H1 (cell line): ENCODE results near the gene MIS18A. TPM values are rescaled to one million over a fixed set of nuclear protein-coding genes. Genes with fewer than 3 reads are reported as not detected.

Experiments
- CTCF ChIA-PET: fragments of 300-600 bp; sonication (Branson Sonifier 250); formaldehyde crosslinking; loops from one replicate; lab custom pipeline; 2021; ENCODE audit not compliant: partially characterized antibody; lab: Charles Lee
- POLR2A ChIA-PET: fragments of 300-600 bp; sonication (Branson Sonifier 250); formaldehyde crosslinking; loops from one replicate; lab custom pipeline; 2021; ENCODE audit warnings: inconsistent platforms; ENCODE audit not compliant: partially characterized antibody; lab: Charles Lee
- DNase-seq, 2 experiments: peaks; one replicate each; pipeline versions ENCODE4 v3.0.0 to v3.0.0-alpha.2; 2010 to 2022; ENCODE audit warnings: low spot score in 2 of 2, low read depth in 1 of 2, mixed read lengths in 1 of 2
- FAIRE-seq: peaks from 2 replicates; lab custom pipeline; 2011; peaks lifted over from hg19 to GRCh38; lab: Jason Lieb, UNC
- H2AFZ ChIP-seq: 2 replicates; pipeline ENCODE4 v1.8.1; 2012; ENCODE audit warnings: low read length, inconsistent platforms
- H2AK5ac ChIP-seq: 2 replicates; pipeline ENCODE4 v1.6.1; 2013; ENCODE audit warnings: low read depth, low read length
- H2BK120ac ChIP-seq: replicated peaks from 2 replicates; pipeline ENCODE3; 2013; ENCODE audit warnings: low read depth, low read length, inconsistent platforms
- H2BK12ac ChIP-seq: 2 replicates; pipeline ENCODE4 v1.6.1; 2013; ENCODE audit warnings: low read depth, low read length
- H2BK15ac ChIP-seq: 2 replicates; pipeline ENCODE4 v1.6.1; 2013; ENCODE audit warnings: low read length
- H2BK20ac ChIP-seq: 2 replicates; pipeline ENCODE4 v1.6.1; 2013; ENCODE audit warnings: low read length
- H2BK5ac ChIP-seq: 2 replicates; pipeline ENCODE4 v1.6.1; 2013; ENCODE audit warnings: low read depth, low read length
- H3K14ac ChIP-seq: 2 replicates; pipeline ENCODE4 v1.6.1; 2013; ENCODE audit warnings: inconsistent platforms; ENCODE audit not compliant: insufficient read length
- H3K18ac ChIP-seq: 2 replicates; pipeline ENCODE4 v1.6.1; 2013; ENCODE audit warnings: low read length; ENCODE audit errors: extremely low read depth
- H3K23ac ChIP-seq: 2 replicates; pipeline ENCODE4 v1.6.1; 2013; ENCODE audit warnings: inconsistent platforms; ENCODE audit not compliant: insufficient read length
- H3K23me2 ChIP-seq: 2 replicates; pipeline ENCODE4 v1.6.1; 2013; ENCODE audit warnings: low read depth, low read length
- H3K27ac ChIP-seq: 2 replicates; pipeline ENCODE4 v1.6.1; 2011; ENCODE audit warnings: low read depth, low read length, inconsistent platforms
- H3K27me3 ChIP-seq, 4 experiments: replicated peaks in 1 of 4; 1 replicate in 1 of 4; 2 replicates in 3 of 4; pipeline versions ENCODE4 v1.6.1 to v1.8.1; 2011 to 2013; ENCODE audit warnings: low read length in 3 of 4, mild to moderate bottlenecking in 3 of 4, inconsistent platforms in 2 of 4, mixed read lengths in 2 of 4, moderate library complexity in 1 of 4; ENCODE audit not compliant: control insufficient read depth in 3 of 4, insufficient read depth in 3 of 4; ENCODE audit errors: extremely low read depth in 1 of 4
- H3K36me3 ChIP-seq, 4 experiments: 2 replicates each; pipeline versions ENCODE4 v1.6.1 to v1.8.1; 2011 to 2013; ENCODE audit warnings: mild to moderate bottlenecking in 4 of 4, low read length in 3 of 4, moderate library complexity in 2 of 4, control low read depth in 1 of 4, inconsistent platforms in 1 of 4; ENCODE audit not compliant: insufficient read depth in 4 of 4, control insufficient read depth in 2 of 4
- H3K4ac ChIP-seq: replicated peaks from 2 replicates; pipeline ENCODE3; 2013; ENCODE audit warnings: low read length, low read depth, mixed read lengths, inconsistent platforms; ENCODE audit not compliant: insufficient read length
- H3K4me1 ChIP-seq, 4 experiments: replicated peaks in 1 of 4; 1 replicate in 1 of 4; 2 replicates in 3 of 4; pipeline versions ENCODE4 v1.6.1 to v1.8.1; 2011 to 2013; ENCODE audit warnings: low read length in 3 of 4, inconsistent platforms in 2 of 4, mixed read lengths in 1 of 4; ENCODE audit not compliant: insufficient read depth in 4 of 4, control insufficient read depth in 3 of 4
- H3K4me2 ChIP-seq, 2 experiments: 2 replicates each; pipeline versions ENCODE4 v1.6.1 to v1.8.1; 2011 to 2013; ENCODE audit warnings: low read depth in 2 of 2, low read length in 2 of 2, control low read depth in 1 of 2, inconsistent platforms in 1 of 2, mild to moderate bottlenecking in 1 of 2; ENCODE audit not compliant: insufficient read depth in 1 of 2
- H3K4me3 ChIP-seq, 4 experiments: fragments of 200-600, 300-600 bp in 1 of 4; sonication (generic), shearing (Covaris generic), sonication (Bioruptor Twin) in 1 of 4; 2 replicates each; pipeline versions ENCODE4 v1.5.1 to v1.8.1; 2011 to 2016; ENCODE audit warnings: low read length in 4 of 4, low read depth in 3 of 4, control low read depth in 2 of 4, inconsistent platforms in 2 of 4, mild to moderate bottlenecking in 2 of 4, mixed read lengths in 1 of 4, moderate library complexity in 1 of 4; ENCODE audit not compliant: insufficient read depth in 2 of 4; ENCODE audit errors: extremely low read depth in 1 of 4
- H3K56ac ChIP-seq: replicated peaks from 2 replicates; pipeline ENCODE3; 2013; ENCODE audit warnings: low read depth, mild to moderate bottlenecking, mixed read lengths, low read length, inconsistent platforms; ENCODE audit not compliant: insufficient read length
- H3K79me1 ChIP-seq: 2 replicates; pipeline ENCODE4 v1.6.1; 2013; ENCODE audit warnings: low read depth, low read length, control low read depth
- H3K79me2 ChIP-seq, 2 experiments: 2 replicates each; pipeline versions ENCODE4 v1.6.1 to v1.8.1; 2012 to 2013; ENCODE audit warnings: low read length in 2 of 2, mild to moderate bottlenecking in 2 of 2, inconsistent platforms in 1 of 2; ENCODE audit not compliant: insufficient read depth in 2 of 2, control insufficient read depth in 1 of 2
- H3K9ac ChIP-seq, 4 experiments: replicated peaks in 1 of 4; 1 replicate in 1 of 4; 2 replicates in 3 of 4; pipeline versions ENCODE4 v1.6.1 to v1.8.1; 2011 to 2013; ENCODE audit warnings: low read depth in 3 of 4, low read length in 3 of 4, control low read depth in 2 of 4, mild to moderate bottlenecking in 2 of 4, moderate library complexity in 2 of 4, inconsistent platforms in 1 of 4; ENCODE audit errors: extremely low read depth in 1 of 4
- H3K9me3 ChIP-seq, 2 experiments: 2 replicates each; pipeline versions ENCODE4 v1.6.1 to v1.8.1; 2012 to 2013; ENCODE audit warnings: mild to moderate bottlenecking in 2 of 2, moderate library complexity in 2 of 2, control low read depth in 1 of 2, inconsistent platforms in 1 of 2, low read depth in 1 of 2, low read length in 1 of 2, mixed read lengths in 1 of 2; ENCODE audit not compliant: insufficient read depth in 2 of 2
- H4K20me1 ChIP-seq, 2 experiments: replicated peaks in 1 of 2; 2 replicates each; pipeline versions ENCODE3 to v1.8.1; 2011 to 2013; ENCODE audit warnings: inconsistent platforms in 2 of 2, low read length in 2 of 2, mild to moderate bottlenecking in 1 of 2; ENCODE audit not compliant: insufficient read depth in 2 of 2, control insufficient read depth in 1 of 2
- H4K5ac ChIP-seq: 2 replicates; pipeline ENCODE4 v1.6.1; 2013; ENCODE audit warnings: low read length, low read depth, mixed read lengths, inconsistent platforms; ENCODE audit not compliant: insufficient read length
- H4K8ac ChIP-seq: 2 replicates; pipeline ENCODE4 v1.8.0; 2013; ENCODE audit warnings: mild to moderate bottlenecking, moderate library complexity, low read length, inconsistent platforms; ENCODE audit not compliant: insufficient read depth; ENCODE audit errors: extremely low read depth
- H4K91ac ChIP-seq: replicated peaks from 2 replicates; pipeline ENCODE3; 2013; ENCODE audit warnings: low read length, mixed read lengths, inconsistent platforms; ENCODE audit not compliant: insufficient read length
- PHF8 ChIP-seq: fragments of 200-600 bp; sonication (generic); conservative IDR thresholded peaks from 2 replicates; pipeline ENCODE4 v1.7.1; 2012; ENCODE audit warnings: low read depth, mild to moderate bottlenecking, inconsistent platforms, low read length, moderate library complexity
- POLR2A ChIP-seq, 2 experiments: IDR thresholded peaks; 1 replicate in 1 of 2; 2 replicates in 1 of 2; pipeline ENCODE4 v1.6.1; 2011; ENCODE audit warnings: low read depth in 2 of 2, low read length in 2 of 2, mild to moderate bottlenecking in 2 of 2; ENCODE audit errors: control extremely low read depth in 1 of 2
- POLR2AphosphoS5 ChIP-seq: IDR thresholded peaks from 2 replicates; pipeline ENCODE4 v1.6.1; 2011; ENCODE audit warnings: low read depth, low read length
- RAD21 ChIP-seq, 2 experiments: IDR thresholded peaks in 1 of 2; conservative IDR thresholded peaks in 1 of 2; 2 replicates each; pipeline ENCODE4 v1.6.1; 2011; ENCODE audit warnings: low read depth in 2 of 2, low read length in 2 of 2, improper control_type of control experiment in 1 of 2, inconsistent platforms in 1 of 2, mild to moderate bottlenecking in 1 of 2, moderate library complexity in 1 of 2
- WGBS, 2 experiments: shearing (Covaris generic) in 1 of 2; methylation state at CpG; one replicate each; pipeline versions ENCODE4 v1.1.6 to v1.1.7; 2013 to 2015; ENCODE audit warnings: low lambda C conversion rate in 2 of 2, mixed read lengths in 2 of 2, inconsistent platforms in 1 of 2, low coverage in 1 of 2, missing lambda C conversion rate in 1 of 2; ENCODE audit not compliant: insufficient replicate concordance in 2 of 2, insufficient coverage in 1 of 2, insufficient read length in 1 of 2; ENCODE audit errors: extremely low coverage in 1 of 2, missing lambda C conversion rate in 1 of 2; 5-methylcytosine and 5-hydroxymethylcytosine counted together
- polyA plus RNA-seq, 7 experiments: library from polyadenylated mRNA; depleted of rRNA in 3 of 7; stranded (reverse) in 5 of 7; unstranded in 2 of 7; fragments of >200 nt in 5 of 7; fragments of 200-250 nt in 2 of 7; gene quantifications; 1 replicate in 5 of 7; 2 replicates in 1 of 7; 4 replicates in 1 of 7; pipeline versions ENCODE4 v1.2.1 to v1.2.3, GENCODE V29; 2011 to 2013; ENCODE audit warnings: missing spikeins in 2 of 7, mixed read lengths in 2 of 7
- total RNA-seq: library from RNA; stranded (reverse); fragmentation: NEBNext Ultra II Directional; extraction: Animal tissue kit (Norgen Biotek cat#: 25700); gene quantifications from 2 replicates; pipeline ENCODE4 v1.2.1, GENCODE V29; 2021
- TF ChIP-seq, protein P1 (sequence below): IDR thresholded peaks from 2 replicates; pipeline ENCODE4 v1.6.1; 2012; ENCODE audit warnings: low read length, inconsistent platforms
- TF ChIP-seq, protein P2 (sequence below): IDR thresholded peaks from 2 replicates; pipeline ENCODE4 v1.6.1; 2012; ENCODE audit warnings: inconsistent platforms
- TF ChIP-seq, protein P3 (sequence below): IDR thresholded peaks from 2 replicates; pipeline ENCODE4 v1.6.1; 2011; ENCODE audit warnings: low read depth, mild to moderate bottlenecking, low read length; ENCODE audit not compliant: insufficient read depth
- TF ChIP-seq, protein P4 (sequence below): IDR thresholded peaks from 2 replicates; pipeline ENCODE4 v1.6.1; 2011; ENCODE audit warnings: low read length, improper control_type of control experiment

The MIS18A gene
- total and polyA plus RNA-seq, 2 of the 8 experiments (the other 6 are each of a cell fraction or from before 2014, with no cell fraction given) = 28.9 to 53.0 TPM

DNA sequence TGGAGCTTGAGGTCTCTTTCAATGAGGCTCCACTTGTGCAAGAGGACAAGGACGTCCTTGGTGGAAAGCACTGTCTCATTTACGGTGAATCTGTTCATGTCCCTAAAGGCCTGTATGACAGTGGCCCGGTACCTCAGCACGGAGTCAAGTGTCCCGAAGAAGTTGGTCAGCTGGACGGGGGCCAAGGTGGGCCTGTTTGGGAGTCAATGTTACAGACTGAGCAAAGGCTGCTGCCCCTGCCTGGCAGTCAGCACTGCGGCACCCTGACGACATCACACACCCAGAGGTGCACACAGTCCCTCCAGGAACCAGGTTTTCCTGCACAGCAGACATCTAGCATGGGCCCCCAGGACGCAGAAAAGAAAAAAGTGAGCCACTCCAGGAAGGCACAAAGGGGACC, 38.9 kb upstream of the MIS18A start:
- no peak overlapping the region for H2AK5ac ChIP-seq
- H3K9ac ChIP-seq = no peak overlapping the region
- FAIRE-seq (no peak), DNase-seq (no peak)
- no peak overlapping the region for H3K14ac ChIP-seq
- ChIA-PET POLR2A (no interaction called here), CTCF (interaction anchor here (2.9 kb wide), 1 partner anchor 11 kb away, joined by 13 read pairs; no protein-coding TSS in a partner anchor)
- H2BK12ac ChIP-seq = no peak overlapping the region
- H4K8ac ChIP-seq = no peak overlapping the region
- H4K5ac ChIP-seq = no peak overlapping the region
- no peak overlapping the region for H3K4ac ChIP-seq
- no peak overlapping the region for H3K27ac ChIP-seq
- WGBS, 2 experiments = 92% methylated on average over 9 of the region's 9 CpGs; no CpG with 5 or more reads in 1 of the 2 experiments
- TF ChIP-seq RAD21 (IDR thresholded peaks at IDR 0.05 in 1 of 2, conservative IDR thresholded peaks at IDR 0.05 in 1 of 2; ENCODE audit: low read depth in 2 of 2, low read length in 2 of 2) (no peak), POLR2A (IDR thresholded peaks at IDR 0.05; ENCODE audit: control extremely low read depth in 1 of 2, low read depth in 2 of 2, low read length in 2 of 2) (no peak), POLR2AphosphoS5 (no peak), PHF8 (no peak)
- TF ChIP-seq, protein P1, sequence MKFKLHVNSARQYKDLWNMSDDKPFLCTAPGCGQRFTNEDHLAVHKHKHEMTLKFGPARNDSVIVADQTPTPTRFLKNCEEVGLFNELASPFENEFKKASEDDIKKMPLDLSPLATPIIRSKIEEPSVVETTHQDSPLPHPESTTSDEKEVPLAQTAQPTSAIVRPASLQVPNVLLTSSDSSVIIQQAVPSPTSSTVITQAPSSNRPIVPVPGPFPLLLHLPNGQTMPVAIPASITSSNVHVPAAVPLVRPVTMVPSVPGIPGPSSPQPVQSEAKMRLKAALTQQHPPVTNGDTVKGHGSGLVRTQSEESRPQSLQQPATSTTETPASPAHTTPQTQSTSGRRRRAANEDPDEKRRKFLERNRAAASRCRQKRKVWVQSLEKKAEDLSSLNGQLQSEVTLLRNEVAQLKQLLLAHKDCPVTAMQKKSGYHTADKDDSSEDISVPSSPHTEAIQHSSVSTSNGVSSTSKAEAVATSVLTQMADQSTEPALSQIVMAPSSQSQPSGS = no peak
- TF ChIP-seq, protein P2, sequence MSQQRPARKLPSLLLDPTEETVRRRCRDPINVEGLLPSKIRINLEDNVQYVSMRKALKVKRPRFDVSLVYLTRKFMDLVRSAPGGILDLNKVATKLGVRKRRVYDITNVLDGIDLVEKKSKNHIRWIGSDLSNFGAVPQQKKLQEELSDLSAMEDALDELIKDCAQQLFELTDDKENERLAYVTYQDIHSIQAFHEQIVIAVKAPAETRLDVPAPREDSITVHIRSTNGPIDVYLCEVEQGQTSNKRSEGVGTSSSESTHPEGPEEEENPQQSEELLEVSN = no peak
- TF ChIP-seq, protein P3, sequence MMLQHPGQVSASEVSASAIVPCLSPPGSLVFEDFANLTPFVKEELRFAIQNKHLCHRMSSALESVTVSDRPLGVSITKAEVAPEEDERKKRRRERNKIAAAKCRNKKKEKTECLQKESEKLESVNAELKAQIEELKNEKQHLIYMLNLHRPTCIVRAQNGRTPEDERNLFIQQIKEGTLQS = no peak
- TF ChIP-seq, protein P4, sequence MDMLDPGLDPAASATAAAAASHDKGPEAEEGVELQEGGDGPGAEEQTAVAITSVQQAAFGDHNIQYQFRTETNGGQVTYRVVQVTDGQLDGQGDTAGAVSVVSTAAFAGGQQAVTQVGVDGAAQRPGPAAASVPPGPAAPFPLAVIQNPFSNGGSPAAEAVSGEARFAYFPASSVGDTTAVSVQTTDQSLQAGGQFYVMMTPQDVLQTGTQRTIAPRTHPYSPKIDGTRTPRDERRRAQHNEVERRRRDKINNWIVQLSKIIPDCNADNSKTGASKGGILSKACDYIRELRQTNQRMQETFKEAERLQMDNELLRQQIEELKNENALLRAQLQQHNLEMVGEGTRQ = no peak
- H4K91ac ChIP-seq = no peak overlapping the region
- H3K36me3 ChIP-seq = peaks cover 41 to 74% (median 66%) of the 10 kb centered on the region in 4 experiments
- H3K4me2 ChIP-seq = no peak overlapping the region
- H3K4me3 ChIP-seq = no peak overlapping the region
- no peaks in the 10 kb centered on the region for H3K23me2 ChIP-seq
- H3K56ac ChIP-seq = no peak overlapping the region
- H3K9me3 ChIP-seq = no peaks in the 10 kb centered on the region
- peaks cover 3% of the 10 kb centered on the region; the same call in 1 of the 2 replicates for H3K79me1 ChIP-seq
- H3K27me3 ChIP-seq = no peaks in the 10 kb centered on the region
- H2BK20ac ChIP-seq = no peak overlapping the region
- no peak overlapping the region for H2BK15ac ChIP-seq
- peaks cover 0 to 15% of the 10 kb centered on the region in 2 experiments for H4K20me1 ChIP-seq
- H2BK120ac ChIP-seq = no peak overlapping the region
- no peaks in the 10 kb centered on the region for H3K4me1 ChIP-seq
- no peak overlapping the region for H3K18ac ChIP-seq
- no peak overlapping the region for H2BK5ac ChIP-seq
- H3K79me2 ChIP-seq = no peaks in the 10 kb centered on the region
- H2AFZ ChIP-seq = no peak overlapping the region
- H3K23ac ChIP-seq = no peak overlapping the region
